ENCODE measurements around the gene IFNAR2.

DNA sequence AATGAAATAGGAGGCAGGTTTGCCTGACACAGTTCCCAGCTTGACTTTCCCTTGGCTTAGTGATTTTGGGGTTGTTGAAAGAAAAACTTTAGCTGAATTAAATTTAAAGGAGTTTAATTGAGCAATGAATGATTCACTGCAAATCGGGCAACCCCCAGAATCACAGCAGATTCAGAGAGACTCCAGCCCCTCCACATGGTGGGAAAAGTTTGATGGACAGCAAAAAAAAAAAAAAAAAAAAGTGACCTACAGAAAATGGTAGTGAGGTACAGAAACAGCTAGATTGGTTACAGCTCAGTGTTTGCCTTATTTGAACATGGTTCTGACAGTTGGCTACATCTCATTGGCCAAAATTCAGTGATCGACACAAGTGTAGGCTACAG is 12.6 kb upstream of the IFNAR2 start:
- TF ChIP-seq RAD21 (IDR thresholded peaks at IDR 0.05; ENCODE audit: low read depth) (no peak), EZH2phosphoT487 (IDR thresholded peaks at IDR 0.05; ENCODE audit: borderline replicate concordance) (no peak), POLR2A (IDR thresholded peaks at IDR 0.05; ENCODE audit: borderline replicate concordance, extremely low read depth, insufficient read depth, insufficient read length) (no peak), CEBPB (IDR thresholded peaks at IDR 0.05; ENCODE audit: low read depth) (no peak), FOSL1 (IDR thresholded peaks at IDR 0.05; ENCODE audit: low read depth) (no peak), TCF7L2 (IDR thresholded peaks at IDR 0.05; ENCODE audit: borderline replicate concordance, extremely low read depth, insufficient read depth, insufficient read length) (no peak), YY1 (IDR thresholded peaks at IDR 0.05; ENCODE audit: extremely low read depth, insufficient replicate concordance, low read depth, low read length) (no peak)
- TF ChIP-seq, protein P1, sequence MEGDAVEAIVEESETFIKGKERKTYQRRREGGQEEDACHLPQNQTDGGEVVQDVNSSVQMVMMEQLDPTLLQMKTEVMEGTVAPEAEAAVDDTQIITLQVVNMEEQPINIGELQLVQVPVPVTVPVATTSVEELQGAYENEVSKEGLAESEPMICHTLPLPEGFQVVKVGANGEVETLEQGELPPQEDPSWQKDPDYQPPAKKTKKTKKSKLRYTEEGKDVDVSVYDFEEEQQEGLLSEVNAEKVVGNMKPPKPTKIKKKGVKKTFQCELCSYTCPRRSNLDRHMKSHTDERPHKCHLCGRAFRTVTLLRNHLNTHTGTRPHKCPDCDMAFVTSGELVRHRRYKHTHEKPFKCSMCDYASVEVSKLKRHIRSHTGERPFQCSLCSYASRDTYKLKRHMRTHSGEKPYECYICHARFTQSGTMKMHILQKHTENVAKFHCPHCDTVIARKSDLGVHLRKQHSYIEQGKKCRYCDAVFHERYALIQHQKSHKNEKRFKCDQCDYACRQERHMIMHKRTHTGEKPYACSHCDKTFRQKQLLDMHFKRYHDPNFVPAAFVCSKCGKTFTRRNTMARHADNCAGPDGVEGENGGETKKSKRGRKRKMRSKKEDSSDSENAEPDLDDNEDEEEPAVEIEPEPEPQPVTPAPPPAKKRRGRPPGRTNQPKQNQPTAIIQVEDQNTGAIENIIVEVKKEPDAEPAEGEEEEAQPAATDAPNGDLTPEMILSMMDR (IDR thresholded peaks at IDR 0.05 in 2 of 3, conservative IDR thresholded peaks at IDR 0.05 in 1 of 3; ENCODE audit: borderline replicate concordance in 1 of 3, insufficient read depth in 1 of 3, low read depth in 2 of 3, low read length in 2 of 3): no peak
- TF ChIP-seq, protein P2, sequence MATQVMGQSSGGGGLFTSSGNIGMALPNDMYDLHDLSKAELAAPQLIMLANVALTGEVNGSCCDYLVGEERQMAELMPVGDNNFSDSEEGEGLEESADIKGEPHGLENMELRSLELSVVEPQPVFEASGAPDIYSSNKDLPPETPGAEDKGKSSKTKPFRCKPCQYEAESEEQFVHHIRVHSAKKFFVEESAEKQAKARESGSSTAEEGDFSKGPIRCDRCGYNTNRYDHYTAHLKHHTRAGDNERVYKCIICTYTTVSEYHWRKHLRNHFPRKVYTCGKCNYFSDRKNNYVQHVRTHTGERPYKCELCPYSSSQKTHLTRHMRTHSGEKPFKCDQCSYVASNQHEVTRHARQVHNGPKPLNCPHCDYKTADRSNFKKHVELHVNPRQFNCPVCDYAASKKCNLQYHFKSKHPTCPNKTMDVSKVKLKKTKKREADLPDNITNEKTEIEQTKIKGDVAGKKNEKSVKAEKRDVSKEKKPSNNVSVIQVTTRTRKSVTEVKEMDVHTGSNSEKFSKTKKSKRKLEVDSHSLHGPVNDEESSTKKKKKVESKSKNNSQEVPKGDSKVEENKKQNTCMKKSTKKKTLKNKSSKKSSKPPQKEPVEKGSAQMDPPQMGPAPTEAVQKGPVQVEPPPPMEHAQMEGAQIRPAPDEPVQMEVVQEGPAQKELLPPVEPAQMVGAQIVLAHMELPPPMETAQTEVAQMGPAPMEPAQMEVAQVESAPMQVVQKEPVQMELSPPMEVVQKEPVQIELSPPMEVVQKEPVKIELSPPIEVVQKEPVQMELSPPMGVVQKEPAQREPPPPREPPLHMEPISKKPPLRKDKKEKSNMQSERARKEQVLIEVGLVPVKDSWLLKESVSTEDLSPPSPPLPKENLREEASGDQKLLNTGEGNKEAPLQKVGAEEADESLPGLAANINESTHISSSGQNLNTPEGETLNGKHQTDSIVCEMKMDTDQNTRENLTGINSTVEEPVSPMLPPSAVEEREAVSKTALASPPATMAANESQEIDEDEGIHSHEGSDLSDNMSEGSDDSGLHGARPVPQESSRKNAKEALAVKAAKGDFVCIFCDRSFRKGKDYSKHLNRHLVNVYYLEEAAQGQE (IDR thresholded peaks at IDR 0.05; ENCODE audit: low read depth): no peak
- TF ChIP-seq, protein P3, sequence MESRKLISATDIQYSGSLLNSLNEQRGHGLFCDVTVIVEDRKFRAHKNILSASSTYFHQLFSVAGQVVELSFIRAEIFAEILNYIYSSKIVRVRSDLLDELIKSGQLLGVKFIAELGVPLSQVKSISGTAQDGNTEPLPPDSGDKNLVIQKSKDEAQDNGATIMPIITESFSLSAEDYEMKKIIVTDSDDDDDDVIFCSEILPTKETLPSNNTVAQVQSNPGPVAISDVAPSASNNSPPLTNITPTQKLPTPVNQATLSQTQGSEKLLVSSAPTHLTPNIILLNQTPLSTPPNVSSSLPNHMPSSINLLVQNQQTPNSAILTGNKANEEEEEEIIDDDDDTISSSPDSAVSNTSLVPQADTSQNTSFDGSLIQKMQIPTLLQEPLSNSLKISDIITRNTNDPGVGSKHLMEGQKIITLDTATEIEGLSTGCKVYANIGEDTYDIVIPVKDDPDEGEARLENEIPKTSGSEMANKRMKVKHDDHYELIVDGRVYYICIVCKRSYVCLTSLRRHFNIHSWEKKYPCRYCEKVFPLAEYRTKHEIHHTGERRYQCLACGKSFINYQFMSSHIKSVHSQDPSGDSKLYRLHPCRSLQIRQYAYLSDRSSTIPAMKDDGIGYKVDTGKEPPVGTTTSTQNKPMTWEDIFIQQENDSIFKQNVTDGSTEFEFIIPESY (IDR thresholded peaks at IDR 0.05; ENCODE audit: extremely low read depth, insufficient replicate concordance, low read length): no peak
